A549 (cell line): ENCODE data around the gene DOCK6. TPM values are rescaled to one million over a fixed set of nuclear protein-coding genes. Genes with fewer than 3 reads are reported as not detected.

Source experiments
- ATAC-seq, 2 experiments: fragments of 200-7000 bp in 1 of 2; fragments of >200 bp in 1 of 2; cut with Nextera tagmentation in 1 of 2; cut with Tn5 transposase in 1 of 2; 3 replicates each; pipeline versions ENCODE4 v1.8.0 to v1.9.1; 2018 to 2020; ENCODE audit warnings: mild to moderate bottlenecking in 1 of 2, moderate library complexity in 1 of 2
- CTCF ChIA-PET: fragments of 300-600 bp; sonication (Branson Sonifier 250); formaldehyde crosslinking; extraction: SDS; loops from one replicate; lab custom pipeline; 2021; ENCODE audit warnings: antibody characterized with exemption, inconsistent platforms; lab: Yijun Ruan, JAX
- POLR2A ChIA-PET: fragments of 350-600 bp; formaldehyde crosslinking; extraction: SDS; loops from one replicate; lab custom pipeline; 2021; ENCODE audit warnings: antibody characterized with exemption, inconsistent platforms; lab: Yijun Ruan, JAX
- DNase-seq, 2 experiments: peaks; one replicate each; pipeline versions ENCODE4 v3.0.0 to v3.0.0-alpha.2; 2011 to 2016; ENCODE audit warnings: low read depth in 1 of 2, low spot score in 1 of 2
- FAIRE-seq: peaks from 2 replicates; lab custom pipeline; 2011; peaks lifted over from hg19 to GRCh38; lab: Jason Lieb, UNC
- H3K27ac ChIP-seq, 2 experiments: fragments of >200 bp; sonication (Bioruptor Twin); formaldehyde crosslinking; 3 replicates each; pipeline ENCODE4 v1.5.1; 2016 to 2017
- H3K4me1 ChIP-seq: fragments of >200 bp; sonication (Bioruptor Twin); formaldehyde crosslinking; 3 replicates; pipeline ENCODE4 v1.6.1; 2016
- H3K4me2 ChIP-seq: fragments of >200 bp; sonication (Bioruptor Twin); formaldehyde crosslinking; 3 replicates; pipeline ENCODE4 v1.6.1; 2016
- H3K4me3 ChIP-seq: fragments of >200 bp; sonication (Bioruptor Twin); formaldehyde crosslinking; 3 replicates; pipeline ENCODE4 v1.5.1; 2016
- H3K9me3 ChIP-seq: fragments of >200 bp; sonication (Bioruptor Twin); formaldehyde crosslinking; 3 replicates; pipeline ENCODE4 v1.6.1; 2016
- BHLHE40 ChIP-seq: IDR thresholded peaks from 2 replicates; pipeline ENCODE4 v1.6.1; 2012; ENCODE audit warnings: low read depth, low read length, inconsistent platforms
- CBX2 ChIP-seq: fragments of 200-600 bp; sonication (generic); IDR thresholded peaks from 2 replicates; pipeline ENCODE4 v1.6.1; 2016; ENCODE audit warnings: low read depth, mild to moderate bottlenecking, borderline replicate concordance
- CEBPB ChIP-seq, 2 experiments: fragments of >200 bp in 1 of 2; sonication (Bioruptor Twin) in 1 of 2; formaldehyde crosslinking in 1 of 2; IDR thresholded peaks; 2 replicates each; pipeline ENCODE4 v1.6.1; 2012 to 2016
- EHF ChIP-seq: fragments of 250-450 bp; sonication (Bioruptor Pico); IDR thresholded peaks from 2 replicates; pipeline ENCODE4 v1.5.0; 2020; ENCODE audit warnings: mild to moderate bottlenecking
- EHMT2 ChIP-seq: fragments of 200-600 bp; sonication (generic); IDR thresholded peaks from 2 replicates; pipeline ENCODE4 v1.6.1; 2016; ENCODE audit warnings: antibody characterized with exemption, low read depth, mild to moderate bottlenecking, moderate library complexity
- EP300 ChIP-seq, 2 experiments: fragments of >200 bp; sonication (Bioruptor Twin); formaldehyde crosslinking; IDR thresholded peaks; 2 replicates in 1 of 2; 3 replicates in 1 of 2; pipeline ENCODE4 v1.6.1; 2016 to 2017
- ESRRA ChIP-seq: fragments of 150-350 bp; IDR thresholded peaks from 2 replicates; pipeline ENCODE4 v1.6.1; 2014; ENCODE audit warnings: mild to moderate bottlenecking, low read length, borderline replicate concordance
- HOXB13 ChIP-seq: fragments of 250-450 bp; sonication (Bioruptor Pico); IDR thresholded peaks from 2 replicates; pipeline ENCODE4 v1.5.0; 2020; ENCODE audit warnings: low read depth, mild to moderate bottlenecking, moderate library complexity
- KDM5A ChIP-seq: fragments of 200-600 bp; sonication (generic); IDR thresholded peaks from 2 replicates; pipeline ENCODE4 v1.6.1; 2016; ENCODE audit warnings: antibody characterized with exemption, mild to moderate bottlenecking
- MYC ChIP-seq: IDR thresholded peaks from 2 replicates; pipeline ENCODE4 v1.6.1; 2012; ENCODE audit warnings: mild to moderate bottlenecking, inconsistent platforms, low read length, improper control_type of control experiment, borderline replicate concordance
- PHF8 ChIP-seq: fragments of 200-600 bp; sonication (generic); IDR thresholded peaks from 2 replicates; pipeline ENCODE4 v1.6.1; 2016; ENCODE audit warnings: low read depth, mild to moderate bottlenecking, antibody characterized with exemption, moderate library complexity, borderline replicate concordance
- POLR2AphosphoS2 ChIP-seq: conservative IDR thresholded peaks from 2 replicates; pipeline ENCODE4 v1.6.1; 2012; ENCODE audit warnings: low read length, improper control_type of control experiment, inconsistent platforms
- RFX5 ChIP-seq: fragments of 450-650 bp; IDR thresholded peaks from 2 replicates; pipeline ENCODE4 v1.7.1; 2014; ENCODE audit warnings: antibody characterized with exemption, mild to moderate bottlenecking, moderate library complexity
- ZFP36 ChIP-seq: fragments of 450-650 bp; IDR thresholded peaks from 2 replicates; pipeline ENCODE4 v1.6.1; 2014; ENCODE audit warnings: borderline replicate concordance; ENCODE audit not compliant: partially characterized antibody
- WGBS: methylation state at CpG from one replicate; pipeline ENCODE4 v1.1.6; 2017; ENCODE audit errors: missing lambda C conversion rate; 5-methylcytosine and 5-hydroxymethylcytosine counted together
- polyA plus RNA-seq, 4 experiments: library from polyadenylated mRNA; depleted of rRNA in 3 of 4; stranded (reverse); fragments of >200 nt; fragmentation: RNase III in 1 of 4; extraction: RNeasy Plus Mini Kit Qiagen cat#74134 plus additional on column Dnase treatment in 1 of 4; gene quantifications; 2 replicates in 3 of 4; 3 replicates in 1 of 4; pipeline ENCODE4 v1.2.3, GENCODE V29; 2011 to 2017
- TF ChIP-seq, protein P1 (sequence below): fragments of 250-450 bp; sonication (Bioruptor Pico); IDR thresholded peaks from 2 replicates; pipeline ENCODE4 v1.5.0; 2020; ENCODE audit warnings: low read depth, mild to moderate bottlenecking, moderate library complexity
- TF ChIP-seq, protein P2 (sequence below): fragments of 250-450 bp; sonication (Bioruptor Pico); IDR thresholded peaks from 2 replicates; pipeline ENCODE4 v1.5.0; 2021; ENCODE audit warnings: mild to moderate bottlenecking, moderate library complexity, borderline replicate concordance
- TF ChIP-seq, protein P3 (sequence below): fragments of >200 bp; sonication (Bioruptor Twin); formaldehyde crosslinking; IDR thresholded peaks from 3 replicates; pipeline ENCODE4 v1.6.1; 2016
- TF ChIP-seq, protein P4 (sequence below): fragments of >200 bp; sonication (Bioruptor Twin); formaldehyde crosslinking; IDR thresholded peaks from 2 replicates; pipeline ENCODE4 v1.6.1; 2016

Gene DOCK6
- polyA plus RNA-seq, 2 of the 4 experiments (the other 2 are of a cell fraction): 7.6 to 8.0 TPM

DNA sequence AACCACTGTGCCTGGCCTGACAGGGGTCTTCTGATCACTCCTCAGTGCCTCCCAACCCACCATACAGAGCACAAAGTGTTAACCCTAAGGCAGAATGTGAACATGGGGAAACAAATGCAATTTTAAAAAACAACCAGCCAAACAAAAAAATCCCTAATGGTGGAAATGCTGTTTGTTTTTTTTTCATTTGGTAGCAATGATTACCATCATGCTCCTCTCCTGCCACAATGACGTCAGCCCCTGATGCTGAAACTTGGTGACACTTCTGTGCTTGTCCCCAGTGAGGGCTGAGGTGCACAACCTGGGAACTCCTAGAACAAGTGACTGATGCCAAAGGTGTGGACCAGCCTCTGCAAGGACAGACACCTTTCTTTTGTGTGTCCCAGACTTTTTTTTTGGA, 29.7 kb upstream of the DOCK6 start (continued):
- TF ChIP-seq ZFP36 (no peak), MYC (no peak), RFX5 (no peak), POLR2AphosphoS2 (no peak), EHF (CRISPR knock-in tag) (no peak)
- TF ChIP-seq, protein P1, sequence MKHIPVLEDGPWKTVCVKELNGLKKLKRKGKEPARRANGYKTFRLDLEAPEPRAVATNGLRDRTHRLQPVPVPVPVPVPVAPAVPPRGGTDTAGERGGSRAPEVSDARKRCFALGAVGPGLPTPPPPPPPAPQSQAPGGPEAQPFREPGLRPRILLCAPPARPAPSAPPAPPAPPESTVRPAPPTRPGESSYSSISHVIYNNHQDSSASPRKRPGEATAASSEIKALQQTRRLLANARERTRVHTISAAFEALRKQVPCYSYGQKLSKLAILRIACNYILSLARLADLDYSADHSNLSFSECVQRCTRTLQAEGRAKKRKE: no peak

DNA sequence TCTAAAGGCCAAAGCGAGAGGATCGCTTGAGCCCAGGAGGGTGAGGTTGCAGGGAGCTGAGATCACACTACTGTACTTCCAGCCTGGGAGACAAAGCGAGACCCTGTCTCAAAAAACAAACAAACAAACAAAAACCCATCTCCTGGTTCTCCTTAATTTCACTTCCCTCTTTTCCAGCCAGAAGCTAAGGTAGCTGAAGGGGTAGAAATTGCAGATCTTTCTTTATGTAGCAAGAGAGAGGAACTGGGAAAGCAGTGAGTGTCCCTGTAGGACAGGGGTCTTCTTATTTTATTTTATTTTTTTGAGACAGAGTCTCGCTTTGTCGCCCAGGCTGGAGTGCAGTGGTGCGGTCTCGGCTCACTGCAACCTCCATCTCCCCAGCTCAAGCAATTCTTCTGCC, 29.1 kb upstream of the DOCK6 start:
- CTCF ChIA-PET: interaction anchor here (0.7 to 3.2 kb wide), 4 partner anchors 48 to 191 kb away, joined by 3 to 12 read pairs (median 6); partner anchors contain the start of gene RAB3D

DNA sequence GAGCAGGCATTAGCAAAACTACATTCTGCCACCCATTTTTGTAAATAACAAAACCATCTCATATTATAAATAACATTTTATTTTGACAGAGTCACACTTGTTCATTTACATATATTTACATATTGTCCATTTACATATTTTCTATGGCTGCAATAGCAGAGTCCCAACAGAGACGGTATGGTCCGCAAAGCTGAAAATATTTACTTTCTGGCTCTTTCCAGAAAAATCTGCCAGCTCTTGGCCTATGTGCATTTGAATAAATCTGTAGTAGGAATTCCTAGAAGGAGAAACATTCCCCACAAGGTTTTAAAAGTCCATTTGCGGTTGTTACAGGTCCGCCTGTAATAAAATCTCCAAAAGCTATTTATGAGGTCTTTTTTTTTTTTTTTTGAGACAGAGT, 27.9 kb upstream of the DOCK6 start:
- DNase-seq: no peak
- no peak for FAIRE-seq

More for the DNA sequence above, 29.1 kb upstream of the DOCK6 start:
- Histone ChIP-seq H3K9me3 (no peaks in the 10 kb centered on the region), H3K4me1 (0 out of 3 replicates have a peak, but pooled peaks cover 5% of the 10 kb centered on the region), H3K27ac (no peak overlapping the region), H3K4me2 (no peak overlapping the region), H3K4me3 (no peak overlapping the region)
- FAIRE-seq: no peak
- no peak for ATAC-seq
- POLR2A ChIA-PET: no interaction called here
- TF ChIP-seq PHF8: no peak
- TF ChIP-seq EHMT2: no peak
- TF ChIP-seq HOXB13 (CRISPR knock-in tag): no peak
- no peak for TF ChIP-seq EP300 (IDR thresholded peaks at IDR 0.05)
- no peak for TF ChIP-seq CBX2
- TF ChIP-seq, protein P2, sequence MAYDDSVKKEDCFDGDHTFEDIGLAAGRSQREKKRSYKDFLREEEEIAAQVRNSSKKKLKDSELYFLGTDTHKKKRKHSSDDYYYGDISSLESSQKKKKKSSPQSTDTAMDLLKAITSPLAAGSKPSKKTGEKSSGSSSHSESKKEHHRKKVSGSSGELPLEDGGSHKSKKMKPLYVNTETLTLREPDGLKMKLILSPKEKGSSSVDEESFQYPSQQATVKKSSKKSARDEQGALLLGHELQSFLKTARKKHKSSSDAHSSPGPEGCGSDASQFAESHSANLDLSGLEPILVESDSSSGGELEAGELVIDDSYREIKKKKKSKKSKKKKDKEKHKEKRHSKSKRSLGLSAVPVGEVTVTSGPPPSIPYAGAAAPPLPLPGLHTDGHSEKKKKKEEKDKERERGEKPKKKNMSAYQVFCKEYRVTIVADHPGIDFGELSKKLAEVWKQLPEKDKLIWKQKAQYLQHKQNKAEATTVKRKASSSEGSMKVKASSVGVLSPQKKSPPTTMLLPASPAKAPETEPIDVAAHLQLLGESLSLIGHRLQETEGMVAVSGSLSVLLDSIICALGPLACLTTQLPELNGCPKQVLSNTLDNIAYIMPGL (CRISPR knock-in tag): no peak
- TF ChIP-seq KDM5A: no peak
- TF ChIP-seq, protein P3, sequence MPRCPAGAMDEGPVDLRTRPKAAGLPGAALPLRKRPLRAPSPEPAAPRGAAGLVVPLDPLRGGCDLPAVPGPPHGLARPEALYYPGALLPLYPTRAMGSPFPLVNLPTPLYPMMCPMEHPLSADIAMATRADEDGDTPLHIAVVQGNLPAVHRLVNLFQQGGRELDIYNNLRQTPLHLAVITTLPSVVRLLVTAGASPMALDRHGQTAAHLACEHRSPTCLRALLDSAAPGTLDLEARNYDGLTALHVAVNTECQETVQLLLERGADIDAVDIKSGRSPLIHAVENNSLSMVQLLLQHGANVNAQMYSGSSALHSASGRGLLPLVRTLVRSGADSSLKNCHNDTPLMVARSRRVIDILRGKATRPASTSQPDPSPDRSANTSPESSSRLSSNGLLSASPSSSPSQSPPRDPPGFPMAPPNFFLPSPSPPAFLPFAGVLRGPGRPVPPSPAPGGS: no peak
- no peak for TF ChIP-seq ESRRA
- TF ChIP-seq, protein P4, sequence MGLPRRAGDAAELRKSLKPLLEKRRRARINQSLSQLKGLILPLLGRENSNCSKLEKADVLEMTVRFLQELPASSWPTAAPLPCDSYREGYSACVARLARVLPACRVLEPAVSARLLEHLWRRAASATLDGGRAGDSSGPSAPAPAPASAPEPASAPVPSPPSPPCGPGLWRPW: no peak
- TF ChIP-seq CEBPB (IDR thresholded peaks at IDR 0.05): no peak
- no peak for TF ChIP-seq RFX5
- 92% methylated on average over 7 of the region's 7 CpGs for WGBS
- DNase-seq: no peak

More for the DNA sequence above, 27.9 kb upstream of the DOCK6 start:
- Histone ChIP-seq H3K27ac (no peak overlapping the region), H3K4me3 (no peak overlapping the region), H3K4me1 (0 out of 3 replicates have a peak, but pooled peaks cover 5% of the 10 kb centered on the region), H3K9me3 (no peaks in the 10 kb centered on the region), H3K4me2 (no peak overlapping the region)
- ATAC-seq: no peak
- POLR2A ChIA-PET: no interaction called here
- TF ChIP-seq BHLHE40: no peak
- 84% methylated on average over 4 of the region's 4 CpGs for WGBS
- CTCF ChIA-PET: interaction anchor here (0.6 to 3.2 kb wide), 3 partner anchors 78 to 192 kb away, joined by 4 to 12 read pairs (median 7); no protein-coding TSS in a partner anchor
